Nephron progenitor cell (in vitro differentiated cells): ENCODE data around the gene FBXO40.

Source experiments
- DNase-seq: peaks from one replicate; pipeline ENCODE4 v3.0.0; 2021
- H3K27ac Mint-ChIP-seq: 2 replicates; pipeline ENCODE4 v1.8.0; 2021; ENCODE audit warnings: mild to moderate bottlenecking, moderate library complexity, mixed read lengths
- H3K27me3 Mint-ChIP-seq: 2 replicates; pipeline ENCODE4 v1.8.0; 2021; ENCODE audit warnings: mild to moderate bottlenecking, low read depth, mixed read lengths; ENCODE audit not compliant: poor library complexity
- H3K36me3 Mint-ChIP-seq: 2 replicates; pipeline ENCODE4 v1.8.0; 2021; ENCODE audit warnings: low read depth, mixed read lengths
- H3K4me1 Mint-ChIP-seq: 2 replicates; pipeline ENCODE4 v1.8.0; 2021; ENCODE audit warnings: mixed read lengths
- H3K4me3 Mint-ChIP-seq: 2 replicates; pipeline ENCODE4 v1.8.0; 2021; ENCODE audit warnings: mild to moderate bottlenecking, moderate library complexity, mixed read lengths
- H3K9me3 Mint-ChIP-seq: 2 replicates; pipeline ENCODE4 v1.8.0; 2021; ENCODE audit warnings: mild to moderate bottlenecking, moderate library complexity, mixed read lengths
- CTCF ChIP-seq: fragments of 200-600 bp; sonication (generic); IDR thresholded peaks from 2 replicates; pipeline ENCODE4 v1.5.0; 2021; ENCODE audit warnings: antibody characterized with exemption

FBXO40 gene

GRCh38 chr3:121557426-121557934 is 35.7 kb upstream of the FBXO40 start:
- Mint-ChIP-seq H3K4me3 (no peak overlapping the region), H3K4me1 (peaks cover 4% of the 10 kb centered on the region), H3K27ac (no peak overlapping the region), H3K27me3 (no peaks in the 10 kb centered on the region), H3K9me3 (peaks cover 13% of the 10 kb centered on the region), H3K36me3 (no peaks in the 10 kb centered on the region)
- DNase-seq = no peak
- TF ChIP-seq CTCF = no peak

GRCh38 chr3:121562148-121562547 is 31.0 kb upstream of the FBXO40 start:
- no peak overlapping the region for H3K27ac Mint-ChIP-seq
- TF ChIP-seq CTCF = no peak
- no peaks in the 10 kb centered on the region for H3K4me1 Mint-ChIP-seq
- DNase-seq = no peak
- H3K27me3 Mint-ChIP-seq = peaks cover 8% of the 10 kb centered on the region
- no peak overlapping the region for H3K4me3 Mint-ChIP-seq
- no peaks in the 10 kb centered on the region for H3K36me3 Mint-ChIP-seq
- peaks cover 4% of the 10 kb centered on the region for H3K9me3 Mint-ChIP-seq

- no peak for TF ChIP-seq CTCF
- no peak overlapping the region for H3K27ac Mint-ChIP-seq
Observed at GRCh38 chr3:121566773-121567172, 26.4 kb upstream of the FBXO40 start.

GRCh38 chr3:121567649-121568048 is 25.5 kb upstream of the FBXO40 start, which contains the start of gene ARGFX:
Gene ARGFX (plus strand): TSS chr3:121567949. CDS start chr3:121570714, 2,765 bp downstream.
- no peak for TF ChIP-seq CTCF
- Mint-ChIP-seq H3K27ac (no peak within 1 kb of the TSS), H3K4me3 (no peak within 1 kb of the TSS), H3K36me3 (no peaks in the 10 kb centered on the region), H3K9me3 (no peaks in the 10 kb centered on the region), H3K27me3 (peaks cover 11% of the 10 kb centered on the region), H3K4me1 (no peaks in the 10 kb centered on the region)
- no peak for DNase-seq

More at GRCh38 chr3:121566773-121567172, 26.4 kb upstream of the FBXO40 start:
- Mint-ChIP-seq H3K36me3 (no peaks in the 10 kb centered on the region), H3K9me3 (no peaks in the 10 kb centered on the region), H3K4me1 (no peaks in the 10 kb centered on the region), H3K4me3 (no peak overlapping the region), H3K27me3 (peaks cover 11% of the 10 kb centered on the region)
- no peak for DNase-seq

- no peak for DNase-seq
- no peaks in the 10 kb centered on the region for H3K36me3 Mint-ChIP-seq
- no peaks in the 10 kb centered on the region for H3K27me3 Mint-ChIP-seq
- no peak for TF ChIP-seq CTCF
- H3K4me1 Mint-ChIP-seq = no peaks in the 10 kb centered on the region
- no peaks in the 10 kb centered on the region for H3K9me3 Mint-ChIP-seq
- H3K4me3 Mint-ChIP-seq = no peak overlapping the region
- no peak overlapping the region for H3K27ac Mint-ChIP-seq
Observed at GRCh38 chr3:121574449-121574848, 18.7 kb upstream of the FBXO40 start.

- Mint-ChIP-seq H3K4me1 (no peaks in the 10 kb centered on the region), H3K36me3 (no peaks in the 10 kb centered on the region), H3K27me3 (peaks cover 8% of the 10 kb centered on the region), H3K4me3 (no peak overlapping the region), H3K27ac (no peak overlapping the region), H3K9me3 (no peaks in the 10 kb centered on the region)
- no peak for TF ChIP-seq CTCF
- DNase-seq = no peak
Observed at GRCh38 chr3:121581691-121582090, 11.5 kb upstream of the FBXO40 start.
